Measurements from ENCODE around the gene UBE2D4. TPM values are rescaled to one million over a fixed set of nuclear protein-coding genes. Genes with fewer than 3 reads are reported as not detected.
"Not testable (repeated sequence)": the region's sequence is repeated elsewhere in the genome, so short reads cannot be mapped to it uniquely, and the experiment has no call there.

Gene UBE2D4
- total RNA-seq, 1 experiment from 2014 or later: 11.8 TPM

GRCh38 chr7:43974033-43974573, 47.9 kb downstream of the UBE2D4 start:
- H3K36me3 ChIP-seq (ENCODE audit: insufficient read depth, low read length, poor library complexity, severe bottlenecking); H3K27me3 ChIP-seq (replicated peaks; ENCODE audit: insufficient read depth, low read depth, low read length, poor library complexity); H3K4me1 ChIP-seq (ENCODE audit: insufficient read depth, low read length, poor library complexity, severe bottlenecking); H3K27ac ChIP-seq (ENCODE audit: low read depth, low read length, poor library complexity, severe bottlenecking); POLR2A ChIA-PET (ENCODE audit: low non-redundant PET); BruUV-seq (replicated peaks); CTCF ChIA-PET; H3K9me3 ChIP-seq (ENCODE audit: low read depth, low read length, poor library complexity, severe bottlenecking); DNase-seq (ENCODE audit: low spot score); H3K4me3 ChIP-seq (ENCODE audit: low read depth, low read length, poor library complexity, severe bottlenecking); intact Hi-C loops (cut with micrococcal nuclease; ENCODE audit: unreplicated experiment): not testable (repeated sequence)

- CTCF ChIA-PET; POLR2A ChIA-PET (ENCODE audit: low non-redundant PET); DNase-seq (ENCODE audit: low spot score); H3K4me3 ChIP-seq (ENCODE audit: low read depth, low read length, poor library complexity, severe bottlenecking); H3K27me3 ChIP-seq (replicated peaks; ENCODE audit: insufficient read depth, low read depth, low read length, poor library complexity); H3K27ac ChIP-seq (ENCODE audit: low read depth, low read length, poor library complexity, severe bottlenecking); H3K4me1 ChIP-seq (ENCODE audit: insufficient read depth, low read length, poor library complexity, severe bottlenecking); BruUV-seq (replicated peaks); H3K36me3 ChIP-seq (ENCODE audit: insufficient read depth, low read length, poor library complexity, severe bottlenecking); H3K9me3 ChIP-seq (ENCODE audit: low read depth, low read length, poor library complexity, severe bottlenecking); intact Hi-C loops (cut with micrococcal nuclease; ENCODE audit: unreplicated experiment): not testable (repeated sequence)
These were observed 48.7 kb downstream of the UBE2D4 start for GRCh38 chr7:43974725-43975482.

GRCh38 chr7:43977525-43977924, 51.3 kb downstream of the UBE2D4 start:
- H3K27me3 ChIP-seq (replicated peaks; ENCODE audit: insufficient read depth, low read depth, low read length, poor library complexity): no peaks in the 10 kb centered on the region
- no peaks in the 10 kb centered on the region for H3K36me3 ChIP-seq (ENCODE audit: insufficient read depth, low read length, poor library complexity, severe bottlenecking)
- no peaks in the 10 kb centered on the region for H3K9me3 ChIP-seq (ENCODE audit: low read depth, low read length, poor library complexity, severe bottlenecking)
- BruUV-seq (replicated peaks): no TSS peak
- ChIA-PET CTCF (no interaction called here), POLR2A (ENCODE audit: low non-redundant PET) (no interaction called here)
- no peak overlapping the region for H3K4me3 ChIP-seq (ENCODE audit: low read depth, low read length, poor library complexity, severe bottlenecking)
- intact Hi-C loops (cut with micrococcal nuclease; ENCODE audit: unreplicated experiment): no loop called here
- no peaks in the 10 kb centered on the region for H3K4me1 ChIP-seq (ENCODE audit: insufficient read depth, low read length, poor library complexity, severe bottlenecking)
- DNase-seq (ENCODE audit: low spot score): no peak
- no peak for TF ChIP-seq EZH2 (IDR thresholded peaks at IDR 0.05; ENCODE audit: borderline replicate concordance, low read depth, low read length, poor library complexity, severe bottlenecking)
- no peak for TF ChIP-seq CTCF (conservative IDR thresholded peaks at IDR 0.05; ENCODE audit: low read depth, low read length)
- H3K27ac ChIP-seq (ENCODE audit: low read depth, low read length, poor library complexity, severe bottlenecking): no peak overlapping the region

GRCh38 chr7:43978102-43978501, 51.9 kb downstream of the UBE2D4 start:
- H3K4me3 ChIP-seq (ENCODE audit: low read depth, low read length, poor library complexity, severe bottlenecking); H3K27me3 ChIP-seq (replicated peaks; ENCODE audit: insufficient read depth, low read depth, low read length, poor library complexity); CTCF ChIA-PET; BruUV-seq (replicated peaks); H3K36me3 ChIP-seq (ENCODE audit: insufficient read depth, low read length, poor library complexity, severe bottlenecking); H3K4me1 ChIP-seq (ENCODE audit: insufficient read depth, low read length, poor library complexity, severe bottlenecking); H3K9me3 ChIP-seq (ENCODE audit: low read depth, low read length, poor library complexity, severe bottlenecking); POLR2A ChIA-PET (ENCODE audit: low non-redundant PET); DNase-seq (ENCODE audit: low spot score); intact Hi-C loops (cut with micrococcal nuclease; ENCODE audit: unreplicated experiment); H3K27ac ChIP-seq (ENCODE audit: low read depth, low read length, poor library complexity, severe bottlenecking): not testable (repeated sequence)

- H3K4me3 ChIP-seq (ENCODE audit: low read depth, low read length, poor library complexity, severe bottlenecking); H3K4me1 ChIP-seq (ENCODE audit: insufficient read depth, low read length, poor library complexity, severe bottlenecking); BruUV-seq (replicated peaks); H3K36me3 ChIP-seq (ENCODE audit: insufficient read depth, low read length, poor library complexity, severe bottlenecking); H3K27me3 ChIP-seq (replicated peaks; ENCODE audit: insufficient read depth, low read depth, low read length, poor library complexity); H3K9me3 ChIP-seq (ENCODE audit: low read depth, low read length, poor library complexity, severe bottlenecking); POLR2A ChIA-PET (ENCODE audit: low non-redundant PET); H3K27ac ChIP-seq (ENCODE audit: low read depth, low read length, poor library complexity, severe bottlenecking); DNase-seq (ENCODE audit: low spot score); intact Hi-C loops (cut with micrococcal nuclease; ENCODE audit: unreplicated experiment); CTCF ChIA-PET: not testable (repeated sequence)
These were observed 56.6 kb downstream of the UBE2D4 start for GRCh38 chr7:43982848-43983247.
